22Rv1 (cell line): Measurements from ENCODE around the gene TMEFF1.

Source experiments
- H3K27ac ChIP-seq: fragments of 450-650 bp; 2 replicates; pipeline ENCODE4 v1.5.1; 2017
- CTCF ChIP-seq: fragments of 450-650 bp; IDR thresholded peaks from 2 replicates; pipeline ENCODE4 v1.5.1; 2017; ENCODE audit warnings: mild to moderate bottlenecking
- ZFX ChIP-seq: fragments of 450-650 bp; IDR thresholded peaks from 2 replicates; pipeline ENCODE4 v1.6.1; 2017; ENCODE audit warnings: antibody characterized with exemption, borderline replicate concordance

TMEFF1 gene

DNA sequence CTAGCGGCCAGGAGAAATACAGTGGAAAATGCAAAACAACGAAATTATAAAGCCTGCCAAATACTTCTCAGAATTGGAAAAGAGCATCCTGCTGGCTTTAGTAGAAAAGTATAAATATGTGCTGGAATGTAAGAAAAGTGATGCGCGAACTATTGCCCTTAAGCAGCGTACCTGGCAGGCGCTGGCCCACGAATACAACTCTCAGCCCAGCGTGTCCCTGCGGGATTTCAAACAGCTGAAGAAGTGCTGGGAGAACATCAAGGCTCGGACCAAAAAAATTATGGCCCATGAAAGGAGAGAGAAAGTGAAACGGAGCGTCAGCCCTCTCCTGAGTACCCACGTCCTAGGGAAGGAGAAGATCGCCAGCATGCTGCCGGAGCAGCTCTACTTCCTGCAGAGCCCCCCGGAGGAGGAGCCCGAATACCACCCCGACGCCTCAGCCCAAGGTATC, 31.0 kb upstream of the TMEFF1 start:
- no peak overlapping the region for H3K27ac ChIP-seq
- TF ChIP-seq CTCF (no peak), ZFX (no peak)

DNA sequence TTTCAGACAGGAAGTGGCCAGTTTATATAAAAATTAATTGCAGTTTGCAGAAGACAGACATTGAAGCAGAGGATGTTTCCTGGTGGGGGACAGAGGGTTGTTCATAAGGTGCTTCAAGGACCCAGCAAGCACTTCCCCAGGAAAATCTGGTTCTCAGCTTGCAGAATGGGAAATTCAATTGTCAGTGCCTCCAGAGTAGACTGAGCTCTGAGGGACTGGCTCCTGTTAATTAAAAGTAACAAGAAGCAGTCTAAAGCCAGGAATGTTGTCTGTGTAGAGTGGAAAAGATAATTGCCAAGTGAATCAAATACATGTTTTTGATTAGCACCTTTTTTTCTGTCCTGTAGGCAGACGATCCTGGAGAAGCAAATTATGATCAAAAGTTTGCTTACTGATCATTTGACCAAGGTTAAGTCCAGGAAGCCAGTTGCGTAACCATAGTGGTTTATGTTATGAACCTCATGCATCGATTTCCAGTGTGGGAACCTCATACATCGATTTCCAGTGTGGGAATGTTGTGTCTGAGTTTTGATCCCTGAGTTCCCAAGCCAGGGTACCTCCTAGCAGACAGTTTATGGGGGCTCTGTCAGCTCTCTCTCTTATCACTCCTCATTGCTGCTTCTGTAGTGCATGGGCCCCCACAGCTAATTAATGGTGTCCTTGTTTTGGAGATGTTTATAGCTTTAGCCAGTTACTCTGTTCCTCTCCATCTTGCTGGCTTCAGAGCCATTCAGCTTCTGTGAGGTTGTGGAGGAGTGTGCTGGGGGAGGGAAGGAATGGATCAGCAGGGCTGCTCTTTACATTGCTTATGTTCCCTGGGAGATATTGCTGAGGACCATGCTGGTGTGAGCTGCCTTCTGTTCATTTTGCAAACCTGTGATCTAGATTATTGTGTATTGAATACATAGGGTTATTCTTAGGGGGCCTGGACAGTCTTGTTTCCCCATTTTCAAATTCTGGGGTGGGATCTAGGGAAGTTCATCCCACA, 28.9 kb upstream of the TMEFF1 start:
- H3K27ac ChIP-seq = no peak overlapping the region
- TF ChIP-seq ZFX (no peak), CTCF (no peak)

DNA sequence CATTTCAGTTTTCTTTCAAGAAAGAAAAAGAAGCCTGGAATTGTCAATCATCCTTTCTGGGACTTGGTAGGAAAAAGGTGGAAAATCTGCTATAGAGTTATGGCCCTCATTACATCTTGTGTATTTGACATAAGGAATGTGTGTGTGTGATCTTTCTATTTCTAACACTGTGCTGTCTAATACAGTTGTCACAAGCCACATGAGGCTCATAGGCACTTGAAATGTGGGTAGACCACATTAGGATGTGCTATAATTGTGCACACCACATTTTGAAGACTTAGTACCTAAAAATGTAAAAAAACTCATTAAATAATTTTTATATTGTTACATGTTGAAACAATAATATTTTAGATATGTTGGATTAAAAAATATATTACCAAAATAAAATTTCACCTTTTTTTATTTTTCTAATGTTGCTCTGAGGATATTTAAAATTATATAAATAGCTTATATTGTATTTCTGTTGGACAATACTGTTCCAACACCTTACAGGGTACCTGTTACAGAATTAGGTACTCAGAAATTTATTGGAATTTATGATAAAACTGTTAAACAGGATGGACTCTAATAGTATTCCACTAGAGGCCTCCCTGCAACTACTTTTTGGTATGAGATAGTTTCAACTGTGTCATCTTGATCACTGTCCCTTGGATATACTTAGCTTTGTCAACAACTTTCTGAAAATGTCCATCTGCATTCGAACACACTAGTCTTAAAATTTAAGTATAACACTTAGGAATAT, 27.6 kb upstream of the TMEFF1 start:
- TF ChIP-seq ZFX (no peak), CTCF (no peak)
- no peak overlapping the region for H3K27ac ChIP-seq

GRCh38 chr9:100445903-100446549, 26.9 kb upstream of the TMEFF1 start:
- H3K27ac ChIP-seq = no peak overlapping the region
- TF ChIP-seq ZFX = no peak
- TF ChIP-seq CTCF = no peak

DNA sequence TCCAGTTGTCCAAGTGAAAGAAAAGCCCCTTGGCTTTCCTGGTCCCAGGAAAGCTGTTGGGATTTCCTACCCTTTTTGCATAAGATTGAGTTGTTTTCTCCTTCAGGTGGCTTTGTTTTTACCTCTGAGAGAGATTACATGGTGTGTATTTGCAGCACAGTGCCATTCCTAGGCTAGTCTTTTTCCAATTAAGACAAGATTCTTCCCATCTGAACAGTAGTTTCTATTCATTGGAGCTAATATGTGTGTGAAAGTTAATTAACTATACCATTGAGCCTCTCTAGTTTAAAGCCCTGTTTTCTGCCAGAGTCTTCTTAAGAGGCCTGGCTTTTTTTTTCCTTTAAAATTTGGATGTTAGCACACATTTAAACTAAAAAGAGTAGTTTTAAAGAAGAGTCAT, 25.9 kb upstream of the TMEFF1 start:
- no peak for TF ChIP-seq CTCF
- TF ChIP-seq ZFX = no peak
- H3K27ac ChIP-seq = no peak overlapping the region

- no peak overlapping the region for H3K27ac ChIP-seq
- TF ChIP-seq CTCF (no peak), ZFX (no peak)
Observed at GRCh38 chr9:100448266-100448665, 24.7 kb upstream of the TMEFF1 start.
